Keratinocyte (primary cell): Measurements from ENCODE around the gene MAGEL2. TPM values are rescaled to one million over a fixed set of nuclear protein-coding genes. Genes with fewer than 3 reads are reported as not detected.

Source experiments
- DNase-seq: peaks from one replicate; pipeline ENCODE4 v3.0.0-alpha.2; 2011; ENCODE audit warnings: low read depth, missing footprints, low spot score
- FAIRE-seq: peaks from 2 replicates; lab custom pipeline; 2011; peaks lifted over from hg19 to GRCh38; lab: Jason Lieb, UNC
- H2AFZ ChIP-seq: 2 replicates; pipeline ENCODE4 v1.6.0; 2012; ENCODE audit warnings: low read length, control low read depth, inconsistent platforms; ENCODE audit not compliant: control insufficient read depth
- H3K27ac ChIP-seq: 2 replicates; pipeline ENCODE4 v1.5.1; 2011; ENCODE audit warnings: low read length; ENCODE audit not compliant: control insufficient read depth, insufficient read depth
- H3K27me3 ChIP-seq: 3 replicates; pipeline ENCODE4 v1.6.0; 2011; ENCODE audit warnings: low read length; ENCODE audit not compliant: control insufficient read depth, insufficient read depth; ENCODE audit errors: extremely low read depth
- H3K36me3 ChIP-seq, 2 experiments: 2 replicates in 1 of 2; 3 replicates in 1 of 2; pipeline ENCODE4 v1.5.1; 2011; ENCODE audit warnings: low read length in 2 of 2, mild to moderate bottlenecking in 1 of 2; ENCODE audit not compliant: control insufficient read depth in 2 of 2, insufficient read depth in 2 of 2; ENCODE audit errors: extremely low read depth in 1 of 2
- H3K4me1 ChIP-seq: 3 replicates; pipeline ENCODE4 v1.5.1; 2011; ENCODE audit warnings: low read length; ENCODE audit not compliant: control insufficient read depth, insufficient read depth; ENCODE audit errors: extremely low read depth
- H3K4me2 ChIP-seq: 3 replicates; pipeline ENCODE4 v1.6.0; 2011; ENCODE audit warnings: low read depth, low read length; ENCODE audit not compliant: control insufficient read depth, insufficient read depth; ENCODE audit errors: extremely low read depth
- H3K4me3 ChIP-seq, 3 experiments: fragments of 200-600 bp in 1 of 3; sonication (generic) in 1 of 3; 2 replicates in 2 of 3; 3 replicates in 1 of 3; pipeline ENCODE4 v1.5.1; 2011 to 2016; ENCODE audit warnings: low read length in 3 of 3, mild to moderate bottlenecking in 3 of 3, control low read depth in 2 of 3, inconsistent platforms in 1 of 3, low read depth in 1 of 3, mixed read lengths in 1 of 3, mixed run types in 1 of 3, moderate library complexity in 1 of 3; ENCODE audit not compliant: control insufficient read depth in 2 of 3, insufficient read depth in 2 of 3; ENCODE audit errors: extremely low read depth in 1 of 3
- H3K79me2 ChIP-seq: 2 replicates; pipeline ENCODE4 v1.6.0; 2012; ENCODE audit warnings: low read length; ENCODE audit not compliant: control insufficient read depth, insufficient read depth
- H3K9ac ChIP-seq: 3 replicates; pipeline ENCODE4 v1.6.0; 2011; ENCODE audit warnings: low read length; ENCODE audit not compliant: control insufficient read depth, insufficient read depth; ENCODE audit errors: extremely low read depth
- H3K9me1 ChIP-seq: 3 replicates; pipeline ENCODE4 v1.6.0; 2011; ENCODE audit warnings: low read length; ENCODE audit not compliant: control insufficient read depth, insufficient read depth; ENCODE audit errors: extremely low read depth
- H3K9me3 ChIP-seq: 2 replicates; pipeline ENCODE4 v1.5.1; 2012; ENCODE audit warnings: low read depth, low read length; ENCODE audit not compliant: control insufficient read depth
- H4K20me1 ChIP-seq: 3 replicates; pipeline ENCODE4 v1.6.0; 2011; ENCODE audit warnings: low read length; ENCODE audit not compliant: control insufficient read depth, insufficient read depth; ENCODE audit errors: extremely low read depth
- EZH2 ChIP-seq: IDR thresholded peaks from one replicate; pipeline ENCODE4 v1.6.1; 2012; ENCODE audit warnings: inconsistent platforms, mild to moderate bottlenecking, low read length, moderate library complexity
- dilution Hi-C: fragments of 300-500 bp; cut with MboI; formaldehyde crosslinking; loops from one replicate; pipeline ENCODE4 v1.7.0; 2020; ENCODE audit warnings: low sequenced_read_pairs; ENCODE audit not compliant: extremely low pct_ligation_motif_present
- polyA plus RNA-seq, 5 experiments: library from polyadenylated mRNA; depleted of rRNA in 3 of 5; stranded (reverse) in 3 of 5; stranded (forward) in 1 of 5; unstranded in 1 of 5; fragments of >200 nt; gene quantifications; 1 replicate in 1 of 5; 2 replicates in 3 of 5; 3 replicates in 1 of 5; pipeline versions ENCODE4 v1.2.1 to v1.2.3, GENCODE V29; 2011 to 2012; ENCODE audit warnings: missing spikeins in 2 of 5, low read depth in 1 of 5, low replicate concordance in 1 of 5
- TF ChIP-seq, protein P1 (sequence below), 3 experiments: IDR thresholded peaks in 1 of 3; conservative IDR thresholded peaks in 1 of 3; optimal IDR thresholded peaks in 1 of 3; 2 replicates in 2 of 3; 3 replicates in 1 of 3; pipeline versions ENCODE3 to v1.5.1; 2011; ENCODE audit warnings: low read length in 3 of 3, mild to moderate bottlenecking in 3 of 3, moderate library complexity in 2 of 3, control low read depth in 1 of 3, inconsistent platforms in 1 of 3; ENCODE audit not compliant: insufficient read depth in 2 of 3; ENCODE audit errors: extremely low read depth in 1 of 3

MAGEL2 gene
- polyA plus RNA-seq, 1 donor (not counting 4 experiments of a cell fraction or from before 2014, with no cell fraction given), result not detected

DNA sequence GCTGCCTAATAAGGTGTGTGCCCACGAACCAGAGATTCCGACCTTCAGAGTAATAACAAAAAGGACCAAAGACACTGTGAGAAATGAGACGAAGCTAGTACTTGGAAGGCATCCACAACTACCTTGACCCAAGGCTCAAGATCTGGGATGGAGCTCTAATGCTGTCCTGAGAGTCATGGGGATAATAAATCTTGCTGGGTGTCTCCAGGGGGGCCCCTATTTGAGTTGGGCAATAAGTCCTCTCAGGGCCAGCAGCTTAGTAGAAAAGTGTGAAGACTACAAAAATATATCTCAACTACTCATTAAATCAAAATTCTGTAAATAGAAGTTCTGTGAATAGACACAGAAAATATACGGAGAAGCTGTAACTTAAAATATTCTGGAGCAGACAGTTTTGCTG is 42.3 kb upstream of the MAGEL2 start:
- no peaks in the 10 kb centered on the region for H3K9me1 ChIP-seq
- H3K79me2 ChIP-seq, result no peaks in the 10 kb centered on the region
- dilution Hi-C loops, result no loop called here
- no peaks in the 10 kb centered on the region for H3K4me1 ChIP-seq
- no peaks in the 10 kb centered on the region for H4K20me1 ChIP-seq
- H3K4me2 ChIP-seq, result no peak overlapping the region
- H3K9ac ChIP-seq, result no peak overlapping the region
- peaks cover 2% of the 10 kb centered on the region for H3K9me3 ChIP-seq
- no peak overlapping the region for H3K27ac ChIP-seq
- H3K27me3 ChIP-seq, result no peaks in the 10 kb centered on the region
- no peaks in the 10 kb centered on the region for H3K36me3 ChIP-seq
- DNase-seq, result no peak
- H2AFZ ChIP-seq, result no peak overlapping the region
- H3K4me3 ChIP-seq, result no peak overlapping the region
- FAIRE-seq, result no peak
- no peak for TF ChIP-seq EZH2
- TF ChIP-seq, protein P1, sequence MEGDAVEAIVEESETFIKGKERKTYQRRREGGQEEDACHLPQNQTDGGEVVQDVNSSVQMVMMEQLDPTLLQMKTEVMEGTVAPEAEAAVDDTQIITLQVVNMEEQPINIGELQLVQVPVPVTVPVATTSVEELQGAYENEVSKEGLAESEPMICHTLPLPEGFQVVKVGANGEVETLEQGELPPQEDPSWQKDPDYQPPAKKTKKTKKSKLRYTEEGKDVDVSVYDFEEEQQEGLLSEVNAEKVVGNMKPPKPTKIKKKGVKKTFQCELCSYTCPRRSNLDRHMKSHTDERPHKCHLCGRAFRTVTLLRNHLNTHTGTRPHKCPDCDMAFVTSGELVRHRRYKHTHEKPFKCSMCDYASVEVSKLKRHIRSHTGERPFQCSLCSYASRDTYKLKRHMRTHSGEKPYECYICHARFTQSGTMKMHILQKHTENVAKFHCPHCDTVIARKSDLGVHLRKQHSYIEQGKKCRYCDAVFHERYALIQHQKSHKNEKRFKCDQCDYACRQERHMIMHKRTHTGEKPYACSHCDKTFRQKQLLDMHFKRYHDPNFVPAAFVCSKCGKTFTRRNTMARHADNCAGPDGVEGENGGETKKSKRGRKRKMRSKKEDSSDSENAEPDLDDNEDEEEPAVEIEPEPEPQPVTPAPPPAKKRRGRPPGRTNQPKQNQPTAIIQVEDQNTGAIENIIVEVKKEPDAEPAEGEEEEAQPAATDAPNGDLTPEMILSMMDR (optimal IDR thresholded peaks at IDR 0.05 in 1 of 3, IDR thresholded peaks at IDR 0.05 in 1 of 3, conservative IDR thresholded peaks at IDR 0.05 in 1 of 3; ENCODE audit: extremely low read depth in 1 of 3, insufficient read depth in 2 of 3, low read length in 3 of 3), result no peak

DNA sequence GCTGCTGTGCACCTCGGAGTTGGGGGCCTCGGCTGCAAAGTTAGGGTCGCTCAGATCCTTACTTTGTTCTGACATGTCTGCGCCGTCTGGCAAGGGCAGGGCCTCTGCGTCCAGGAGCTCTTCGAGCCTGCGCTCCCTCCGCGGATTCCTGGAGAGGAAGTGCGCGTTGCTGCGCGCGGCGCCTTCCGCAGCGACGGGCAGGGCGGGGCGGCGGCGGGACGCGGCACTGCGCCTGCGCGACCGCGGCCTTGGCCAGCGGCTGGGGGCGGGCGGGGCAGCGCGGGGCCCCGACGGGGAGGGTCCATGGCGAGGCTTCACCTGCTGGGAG is 39.4 kb upstream of the MAGEL2 start, which contains the start of gene NDN:
TSS of gene NDN (minus strand) at position 163 of the 328 bp plus-strand sequence. CDS start at position 75, 88 bp downstream.
- Histone ChIP-seq H2AFZ (no peak within 1 kb of the TSS), H4K20me1 (no peaks in the 10 kb centered on the region), H3K4me1 (no peaks in the 10 kb centered on the region), H3K4me3 (no peak within 1 kb of the TSS), H3K9ac (no peak within 1 kb of the TSS), H3K79me2 (no peaks in the 10 kb centered on the region), H3K4me2 (no peak within 1 kb of the TSS), H3K9me3 (peaks cover 2% of the 10 kb centered on the region), H3K27me3 (no peaks in the 10 kb centered on the region), H3K36me3 (no peaks in the 10 kb centered on the region), H3K9me1 (no peaks in the 10 kb centered on the region), H3K27ac (no peak within 1 kb of the TSS)
- dilution Hi-C loops, result no loop called here
- no peak for TF ChIP-seq EZH2
- TF ChIP-seq, protein P1 (optimal IDR thresholded peaks at IDR 0.05 in 1 of 3, IDR thresholded peaks at IDR 0.05 in 1 of 3, conservative IDR thresholded peaks at IDR 0.05 in 1 of 3; ENCODE audit: extremely low read depth in 1 of 3, insufficient read depth in 2 of 3, low read length in 3 of 3), result no peak
- DNase-seq (no peak), FAIRE-seq (no peak)
